Endothelial cell of umbilical vein (primary cell): ENCODE data around the gene SCLY. TPM values are rescaled to one million over a fixed set of nuclear protein-coding genes. Genes with fewer than 3 reads are reported as not detected.

Experiments
- BruUV-seq: library from RNA; stranded (reverse); fragments of 400-500 nt; replicated peaks from 2 replicates; lab custom pipeline; 2021; lab: Mats Ljungman, UMichigan
- CTCF ChIA-PET: fragments of 300-600, 350-600 bp; sonication (Branson Sonifier 250); formaldehyde crosslinking; loops from one replicate; lab custom pipeline; 2021; ENCODE audit warnings: antibody characterized with exemption, inconsistent platforms; lab: Charles Lee
- POLR2A ChIA-PET: fragments of 300-600, 350-600 bp; sonication (Branson Sonifier 250); formaldehyde crosslinking; loops from one replicate; lab custom pipeline; 2021; ENCODE audit warnings: antibody characterized with exemption, inconsistent platforms; lab: Charles Lee
- DNase-seq: peaks from one replicate; pipeline ENCODE4 v3.0.0-alpha.2; 2011; ENCODE audit warnings: low read depth, low spot score
- FAIRE-seq: peaks from 2 replicates; lab custom pipeline; 2011; peaks lifted over from hg19 to GRCh38; lab: Jason Lieb, UNC
- H2AFZ ChIP-seq: 2 replicates; pipeline ENCODE4 v1.6.0; 2012; ENCODE audit warnings: low read depth, low read length, control low read depth, inconsistent platforms
- H3K27ac ChIP-seq: 2 replicates; pipeline ENCODE4 v1.5.1; 2011; ENCODE audit warnings: low read depth, mild to moderate bottlenecking, control low read depth, low read length, moderate library complexity; ENCODE audit not compliant: insufficient read depth
- H3K27me3 ChIP-seq, 2 experiments: 2 replicates each; pipeline versions ENCODE4 v1.6.0 to v1.6.1; 2011; ENCODE audit warnings: low read length in 2 of 2, mixed read lengths in 1 of 2; ENCODE audit not compliant: control insufficient read depth in 2 of 2, insufficient read depth in 2 of 2
- H3K36me3 ChIP-seq, 2 experiments: 2 replicates in 1 of 2; 3 replicates in 1 of 2; pipeline ENCODE4 v1.5.1; 2011; ENCODE audit warnings: low read length in 2 of 2, mild to moderate bottlenecking in 1 of 2, moderate library complexity in 1 of 2; ENCODE audit not compliant: control insufficient read depth in 2 of 2, insufficient read depth in 2 of 2; ENCODE audit errors: extremely low read depth in 1 of 2
- H3K4me1 ChIP-seq: 3 replicates; pipeline ENCODE4 v1.5.1; 2011; ENCODE audit warnings: mild to moderate bottlenecking, low read length; ENCODE audit not compliant: control insufficient read depth, insufficient read depth; ENCODE audit errors: extremely low read depth
- H3K4me2 ChIP-seq: 2 replicates; pipeline ENCODE4 v1.6.1; 2011; ENCODE audit warnings: low read length, control low read depth, mixed read lengths; ENCODE audit not compliant: insufficient read depth
- H3K4me3 ChIP-seq, 3 experiments: fragments of 200-600 bp in 1 of 3; sonication (generic), shearing (Covaris generic) in 1 of 3; replicated peaks in 1 of 3; 2 replicates each; pipeline ENCODE4 v1.5.1; 2011 to 2016; ENCODE audit warnings: control low read depth in 3 of 3, low read length in 3 of 3, mild to moderate bottlenecking in 2 of 3, inconsistent platforms in 1 of 3, low read depth in 1 of 3, moderate library complexity in 1 of 3; ENCODE audit not compliant: insufficient read depth in 1 of 3
- H3K79me2 ChIP-seq: 2 replicates; pipeline ENCODE4 v1.6.0; 2012; ENCODE audit warnings: low read length, inconsistent platforms; ENCODE audit not compliant: control insufficient read depth, insufficient read depth
- H3K9ac ChIP-seq: replicated peaks from 2 replicates; pipeline ENCODE3; 2011; ENCODE audit warnings: low read length, control low read depth; ENCODE audit not compliant: insufficient read depth; ENCODE audit errors: extremely low read depth
- H3K9me1 ChIP-seq: replicated peaks from 3 replicates; pipeline ENCODE4 v1.6.0; 2011; ENCODE audit warnings: mild to moderate bottlenecking, low read length; ENCODE audit not compliant: control insufficient read depth, insufficient read depth; ENCODE audit errors: extremely low read depth
- H3K9me3 ChIP-seq: replicated peaks from 2 replicates; pipeline ENCODE4 v1.5.1; 2012; ENCODE audit warnings: low read length, inconsistent platforms; ENCODE audit not compliant: control insufficient read depth, insufficient read depth
- H4K20me1 ChIP-seq: replicated peaks from 2 replicates; pipeline ENCODE3; 2011; ENCODE audit warnings: mild to moderate bottlenecking, low read length; ENCODE audit not compliant: control insufficient read depth, insufficient read depth; ENCODE audit errors: extremely low read depth
- EZH2 ChIP-seq: IDR thresholded peaks from 2 replicates; pipeline ENCODE4 v1.6.1; 2012; ENCODE audit warnings: borderline replicate concordance, low read depth, mild to moderate bottlenecking, moderate library complexity, low read length, inconsistent platforms; ENCODE audit not compliant: severe bottlenecking
- FOS ChIP-seq: IDR thresholded peaks from 2 replicates; pipeline ENCODE4 v1.6.1; 2011; ENCODE audit warnings: mild to moderate bottlenecking, low read length, moderate library complexity, borderline replicate concordance; ENCODE audit not compliant: insufficient read depth
- GATA2 ChIP-seq: IDR thresholded peaks from 2 replicates; pipeline ENCODE4 v1.7.0; 2011; ENCODE audit warnings: low read depth, mild to moderate bottlenecking, moderate library complexity, mixed read lengths, low read length; ENCODE audit not compliant: insufficient read length, insufficient read depth
- JUN ChIP-seq: IDR thresholded peaks from 2 replicates; pipeline ENCODE4 v1.6.1; 2011; ENCODE audit warnings: borderline replicate concordance, low read depth; ENCODE audit not compliant: insufficient read length, insufficient read depth
- MYC ChIP-seq: IDR thresholded peaks from one replicate; pipeline ENCODE4 v1.6.1; 2011; ENCODE audit warnings: mild to moderate bottlenecking, low read depth, low read length
- POLR2A ChIP-seq: IDR thresholded peaks from 2 replicates; pipeline ENCODE4 v1.6.1; 2012; ENCODE audit warnings: low read depth, mild to moderate bottlenecking, control low read depth, low read length
- POLR2AphosphoS5 ChIP-seq: IDR thresholded peaks from 2 replicates; pipeline ENCODE4 v1.6.1; 2012; ENCODE audit warnings: low read depth, mild to moderate bottlenecking, control low read depth, low read length, moderate library complexity; ENCODE audit not compliant: insufficient read depth
- dilution Hi-C: fragments of 300-500 bp; cut with MboI; formaldehyde crosslinking; loops from one replicate; pipeline ENCODE4 v1.15.0; 2019; ENCODE audit warnings: low sequenced_read_pairs; ENCODE audit not compliant: extremely low pct_ligation_motif_present
- intact Hi-C: fragments of 100-400 bp; cut with micrococcal nuclease; formaldehyde crosslinking; loops from one replicate; pipeline ENCODE4 v1.10.0; 2022
- polyA plus RNA-seq, 4 experiments: library from polyadenylated mRNA; depleted of rRNA in 3 of 4; stranded (reverse) in 3 of 4; unstranded in 1 of 4; fragments of >200 nt; gene quantifications; 2 replicates each; pipeline versions ENCODE4 v1.2.1 to v1.2.3, GENCODE V29; 2011 to 2012; ENCODE audit warnings: missing spikeins in 1 of 4
- total RNA-seq: library from RNA; stranded (reverse); gene quantifications from 2 replicates; pipeline ENCODE4 v1.2.3, GENCODE V29; 2021
- TF ChIP-seq, protein P1 (sequence below), 2 donors: IDR thresholded peaks; 1 replicate in 1 of 2; 2 replicates in 1 of 2; pipeline ENCODE4 v1.5.1; 2011; ENCODE audit warnings: low read length in 2 of 2, mild to moderate bottlenecking in 2 of 2, moderate library complexity in 2 of 2, control low read depth in 1 of 2, inconsistent platforms in 1 of 2, low read depth in 1 of 2; ENCODE audit not compliant: insufficient read depth in 1 of 2; ENCODE audit errors: extremely low read depth in 1 of 2

SCLY gene
- total and polyA plus RNA-seq, 2 donors (not counting 3 experiments of a cell fraction or from before 2014, with no cell fraction given): 22.6 to 32.7 TPM

DNA sequence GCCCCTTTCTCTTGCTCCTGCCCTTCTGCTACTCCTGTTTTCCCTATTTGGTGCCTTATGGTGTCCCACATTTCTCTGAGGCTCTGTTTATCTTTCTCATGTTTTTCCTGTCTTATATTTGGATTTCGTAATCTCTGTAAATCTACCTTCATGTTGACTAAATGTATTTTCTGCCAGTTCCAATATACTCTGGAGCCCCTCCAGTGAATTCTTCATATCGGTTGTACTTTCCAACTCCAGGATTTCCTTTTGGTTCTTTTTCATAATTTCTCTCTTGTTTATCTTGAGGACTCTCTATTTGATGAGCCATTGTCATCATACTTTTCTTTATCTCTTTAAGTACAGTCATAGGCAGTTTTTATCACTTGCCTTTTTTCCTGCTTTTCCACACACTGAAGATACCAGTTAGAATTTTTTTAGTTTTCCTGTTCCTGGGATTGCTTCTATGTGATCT, 19.1 kb downstream of the SCLY start:
- Histone ChIP-seq H3K27ac (no peak overlapping the region), H3K4me1 (no peaks in the 10 kb centered on the region), H3K4me2 (no peak overlapping the region), H4K20me1 (no peaks in the 10 kb centered on the region), H3K4me3 (no peak overlapping the region), H3K36me3 (peaks cover 0 to 18% of the 10 kb centered on the region in 2 experiments), H3K9me1 (no peaks in the 10 kb centered on the region), H3K9me3 (no peaks in the 10 kb centered on the region), H3K79me2 (no peaks in the 10 kb centered on the region), H2AFZ (no peak overlapping the region), H3K9ac (no peak overlapping the region), H3K27me3 (no peaks in the 10 kb centered on the region)
- dilution Hi-C loops (no loop called here), intact Hi-C loops (no loop called here)
- CTCF ChIA-PET: no interaction called here
- TF ChIP-seq EZH2: no peak
- TF ChIP-seq JUN: no peak
- no peak for TF ChIP-seq MYC
- no peak for TF ChIP-seq POLR2AphosphoS5
- TF ChIP-seq GATA2: no peak
- no peak for TF ChIP-seq FOS
- FAIRE-seq: no peak
- POLR2A ChIA-PET: no interaction called here
- no peak for DNase-seq
- BruUV-seq: no TSS peak

DNA sequence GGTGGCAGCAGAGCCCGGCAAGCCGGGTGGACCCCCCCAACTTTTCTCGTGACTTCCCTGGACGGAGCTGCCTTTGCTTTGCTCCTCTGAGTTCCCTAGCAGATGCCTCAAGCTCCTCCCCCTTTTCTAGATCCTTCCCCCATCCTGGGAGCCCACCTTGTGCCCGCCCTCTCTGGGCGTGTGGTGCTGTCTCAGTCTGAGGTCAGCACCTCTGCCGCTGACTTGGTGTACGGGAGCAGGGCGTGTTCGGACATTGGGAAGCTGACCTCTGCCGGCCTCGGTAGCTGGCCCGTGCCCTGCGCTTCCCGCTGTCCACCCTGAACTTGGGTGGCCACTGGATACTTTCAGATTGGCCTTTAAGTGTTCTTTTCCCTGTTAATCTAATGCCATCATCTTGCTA, 19.7 kb downstream of the SCLY start:
- Histone ChIP-seq H3K27me3 (no peaks in the 10 kb centered on the region), H3K27ac (no peak overlapping the region)
- FAIRE-seq: no peak

More for the DNA sequence above, 19.7 kb downstream of the SCLY start:
- intact Hi-C loops (no loop called here), dilution Hi-C loops (no loop called here)
- Histone ChIP-seq H4K20me1 (no peaks in the 10 kb centered on the region), H3K9me1 (no peaks in the 10 kb centered on the region), H3K4me2 (no peak overlapping the region), H3K4me1 (no peaks in the 10 kb centered on the region), H3K9ac (no peak overlapping the region), H3K79me2 (no peaks in the 10 kb centered on the region), H3K9me3 (no peaks in the 10 kb centered on the region), H3K4me3 (no peak overlapping the region), H2AFZ (no peak overlapping the region), H3K36me3 (peaks cover 0 to 18% of the 10 kb centered on the region in 2 experiments)
- ChIA-PET POLR2A (no interaction called here), CTCF (no interaction called here)
- TF ChIP-seq, protein P1, sequence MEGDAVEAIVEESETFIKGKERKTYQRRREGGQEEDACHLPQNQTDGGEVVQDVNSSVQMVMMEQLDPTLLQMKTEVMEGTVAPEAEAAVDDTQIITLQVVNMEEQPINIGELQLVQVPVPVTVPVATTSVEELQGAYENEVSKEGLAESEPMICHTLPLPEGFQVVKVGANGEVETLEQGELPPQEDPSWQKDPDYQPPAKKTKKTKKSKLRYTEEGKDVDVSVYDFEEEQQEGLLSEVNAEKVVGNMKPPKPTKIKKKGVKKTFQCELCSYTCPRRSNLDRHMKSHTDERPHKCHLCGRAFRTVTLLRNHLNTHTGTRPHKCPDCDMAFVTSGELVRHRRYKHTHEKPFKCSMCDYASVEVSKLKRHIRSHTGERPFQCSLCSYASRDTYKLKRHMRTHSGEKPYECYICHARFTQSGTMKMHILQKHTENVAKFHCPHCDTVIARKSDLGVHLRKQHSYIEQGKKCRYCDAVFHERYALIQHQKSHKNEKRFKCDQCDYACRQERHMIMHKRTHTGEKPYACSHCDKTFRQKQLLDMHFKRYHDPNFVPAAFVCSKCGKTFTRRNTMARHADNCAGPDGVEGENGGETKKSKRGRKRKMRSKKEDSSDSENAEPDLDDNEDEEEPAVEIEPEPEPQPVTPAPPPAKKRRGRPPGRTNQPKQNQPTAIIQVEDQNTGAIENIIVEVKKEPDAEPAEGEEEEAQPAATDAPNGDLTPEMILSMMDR (IDR thresholded peaks at IDR 0.05; ENCODE audit: extremely low read depth in 1 of 2, insufficient read depth in 1 of 2, low read depth in 1 of 2, low read length in 2 of 2): no peak
- TF ChIP-seq POLR2AphosphoS5 (no peak), JUN (no peak), POLR2A (no peak)
- BruUV-seq: no TSS peak
- no peak for DNase-seq
